Panc1 (cell line): ENCODE results near the gene IGF1. TPM values are rescaled to one million over a fixed set of nuclear protein-coding genes. Genes with fewer than 3 reads are reported as not detected.

ENCODE experiments used
- ATAC-seq: fragments of 200-7000 bp; cut with Tn5 transposase; 2 replicates; pipeline ENCODE4 v1.9.1; 2020; ENCODE audit warnings: mild to moderate bottlenecking, moderate library complexity
- BruUV-seq: library from RNA; stranded (reverse); fragments of 400-500 nt; replicated peaks from 2 replicates; lab custom pipeline; 2021; lab: Mats Ljungman, UMichigan
- CTCF ChIA-PET: fragments of 300-600 bp; sonication (Branson Sonifier 250); formaldehyde crosslinking; loops from one replicate; lab custom pipeline; 2022; ENCODE audit warnings: antibody characterized with exemption; lab: Charles Lee
- POLR2A ChIA-PET: fragments of 300-600 bp; sonication (Branson Sonifier 250); formaldehyde crosslinking; loops from one replicate; lab custom pipeline; 2022; ENCODE audit warnings: antibody characterized with exemption; lab: Charles Lee
- DNase-seq: peaks from one replicate; pipeline ENCODE4 v3.0.0-alpha.2; 2010; ENCODE audit warnings: low read depth, low spot score
- H3K27ac ChIP-seq: 2 replicates; pipeline ENCODE4 v1.5.1; 2011; ENCODE audit warnings: mild to moderate bottlenecking, low read length, inconsistent platforms
- H3K27me3 ChIP-seq: fragments of 200-500 bp; sonication (Bioruptor generic); 2 replicates; pipeline ENCODE4 v1.6.0; 2014; ENCODE audit warnings: low read length, inconsistent platforms; ENCODE audit not compliant: control insufficient read depth, insufficient read depth
- H3K36me3 ChIP-seq: fragments of 200-500 bp; sonication (Bioruptor generic); 2 replicates; pipeline ENCODE4 v1.5.1; 2014; ENCODE audit warnings: inconsistent platforms, mild to moderate bottlenecking, low read length, moderate library complexity; ENCODE audit not compliant: control insufficient read depth, insufficient read depth
- H3K4me1 ChIP-seq: 2 replicates; pipeline ENCODE4 v1.5.1; 2011; ENCODE audit warnings: inconsistent platforms, mild to moderate bottlenecking, low read length, moderate library complexity; ENCODE audit not compliant: control insufficient read depth, insufficient read depth
- H3K4me3 ChIP-seq, 2 experiments: 2 replicates each; pipeline ENCODE4 v1.5.1; 2011 to 2012; ENCODE audit warnings: low read depth in 2 of 2, low read length in 2 of 2, mild to moderate bottlenecking in 2 of 2, inconsistent platforms in 1 of 2, moderate library complexity in 1 of 2
- H3K9me3 ChIP-seq: fragments of 200-500 bp; sonication (Bioruptor generic); 2 replicates; pipeline ENCODE4 v1.5.1; 2014; ENCODE audit warnings: low read depth, mild to moderate bottlenecking, inconsistent platforms, low read length, moderate library complexity; ENCODE audit not compliant: control insufficient read depth, insufficient read depth
- POLR2AphosphoS5 ChIP-seq: IDR thresholded peaks from 2 replicates; pipeline ENCODE4 v1.6.1; 2012; ENCODE audit warnings: mild to moderate bottlenecking, low read depth, low read length, moderate library complexity
- SIN3A ChIP-seq: IDR thresholded peaks from 2 replicates; pipeline ENCODE4 v1.6.1; 2012; ENCODE audit warnings: low read depth, mild to moderate bottlenecking, low read length, moderate library complexity, borderline replicate concordance; ENCODE audit not compliant: insufficient read depth
- TCF7L2 ChIP-seq: IDR thresholded peaks from 2 replicates; pipeline ENCODE4 v1.6.1; 2011; ENCODE audit warnings: mild to moderate bottlenecking, low read depth, low read length, inconsistent platforms
- in situ Hi-C: cut with HindIII; loops from 2 replicates; pipeline ENCODE4 v1.10.0; 2016; ENCODE audit warnings: low sequenced_read_pairs, low pct_unique_long_range_greater_than_20kb
- intact Hi-C: fragments of 100-400 bp; cut with micrococcal nuclease; formaldehyde crosslinking; loops from one replicate; pipeline ENCODE4 v1.10.0; 2022; ENCODE audit not compliant: unreplicated experiment
- total RNA-seq: library from RNA; stranded (reverse); gene quantifications from one replicate; pipeline ENCODE4 v1.2.1, GENCODE V29; 2021; ENCODE audit not compliant: unreplicated experiment
- TF ChIP-seq, protein P1 (sequence below): fragments of 450-650 bp; IDR thresholded peaks from 2 replicates; pipeline ENCODE4 v1.5.1; 2017; ENCODE audit warnings: mild to moderate bottlenecking
- TF ChIP-seq, protein P2 (sequence below), 2 experiments: IDR thresholded peaks; 2 replicates each; pipeline ENCODE4 v1.6.1; 2011 to 2012; ENCODE audit warnings: low read depth in 2 of 2, control low read depth in 1 of 2, low read length in 1 of 2, mild to moderate bottlenecking in 1 of 2, moderate library complexity in 1 of 2; ENCODE audit not compliant: insufficient read depth in 1 of 2

IGF1 gene
- total RNA-seq, 1 experiment from 2014 or later: not detected

DNA sequence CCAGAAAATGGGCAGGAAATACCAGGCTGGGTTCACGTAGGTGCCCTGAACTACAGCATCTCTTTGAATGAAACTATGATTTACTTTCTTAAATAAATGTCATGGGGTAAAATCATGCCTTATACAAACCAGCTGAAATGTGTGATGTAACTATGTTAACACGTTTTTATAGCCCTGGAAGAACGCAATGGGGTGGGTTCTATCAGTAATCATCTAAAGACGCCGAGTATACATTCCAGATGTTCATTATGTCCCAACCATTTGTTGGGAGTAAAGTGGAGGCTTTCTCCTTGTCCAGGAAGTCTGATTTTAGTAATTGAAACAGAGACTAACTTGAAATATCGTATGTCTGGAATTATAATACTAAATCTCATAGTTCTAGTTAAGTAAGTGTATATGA, 16.2 kb upstream of the IGF1 start:
- intact Hi-C loops: no loop called here
- POLR2A ChIA-PET: no interaction called here
- ATAC-seq (no peak), DNase-seq (no peak)
- H3K27me3 ChIP-seq: no peaks in the 10 kb centered on the region
- no peaks in the 10 kb centered on the region for H3K36me3 ChIP-seq
- TF ChIP-seq, protein P1, sequence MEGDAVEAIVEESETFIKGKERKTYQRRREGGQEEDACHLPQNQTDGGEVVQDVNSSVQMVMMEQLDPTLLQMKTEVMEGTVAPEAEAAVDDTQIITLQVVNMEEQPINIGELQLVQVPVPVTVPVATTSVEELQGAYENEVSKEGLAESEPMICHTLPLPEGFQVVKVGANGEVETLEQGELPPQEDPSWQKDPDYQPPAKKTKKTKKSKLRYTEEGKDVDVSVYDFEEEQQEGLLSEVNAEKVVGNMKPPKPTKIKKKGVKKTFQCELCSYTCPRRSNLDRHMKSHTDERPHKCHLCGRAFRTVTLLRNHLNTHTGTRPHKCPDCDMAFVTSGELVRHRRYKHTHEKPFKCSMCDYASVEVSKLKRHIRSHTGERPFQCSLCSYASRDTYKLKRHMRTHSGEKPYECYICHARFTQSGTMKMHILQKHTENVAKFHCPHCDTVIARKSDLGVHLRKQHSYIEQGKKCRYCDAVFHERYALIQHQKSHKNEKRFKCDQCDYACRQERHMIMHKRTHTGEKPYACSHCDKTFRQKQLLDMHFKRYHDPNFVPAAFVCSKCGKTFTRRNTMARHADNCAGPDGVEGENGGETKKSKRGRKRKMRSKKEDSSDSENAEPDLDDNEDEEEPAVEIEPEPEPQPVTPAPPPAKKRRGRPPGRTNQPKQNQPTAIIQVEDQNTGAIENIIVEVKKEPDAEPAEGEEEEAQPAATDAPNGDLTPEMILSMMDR: no peak
- TF ChIP-seq TCF7L2 (no peak), SIN3A (no peak), POLR2AphosphoS5 (no peak)
- TF ChIP-seq, protein P2, sequence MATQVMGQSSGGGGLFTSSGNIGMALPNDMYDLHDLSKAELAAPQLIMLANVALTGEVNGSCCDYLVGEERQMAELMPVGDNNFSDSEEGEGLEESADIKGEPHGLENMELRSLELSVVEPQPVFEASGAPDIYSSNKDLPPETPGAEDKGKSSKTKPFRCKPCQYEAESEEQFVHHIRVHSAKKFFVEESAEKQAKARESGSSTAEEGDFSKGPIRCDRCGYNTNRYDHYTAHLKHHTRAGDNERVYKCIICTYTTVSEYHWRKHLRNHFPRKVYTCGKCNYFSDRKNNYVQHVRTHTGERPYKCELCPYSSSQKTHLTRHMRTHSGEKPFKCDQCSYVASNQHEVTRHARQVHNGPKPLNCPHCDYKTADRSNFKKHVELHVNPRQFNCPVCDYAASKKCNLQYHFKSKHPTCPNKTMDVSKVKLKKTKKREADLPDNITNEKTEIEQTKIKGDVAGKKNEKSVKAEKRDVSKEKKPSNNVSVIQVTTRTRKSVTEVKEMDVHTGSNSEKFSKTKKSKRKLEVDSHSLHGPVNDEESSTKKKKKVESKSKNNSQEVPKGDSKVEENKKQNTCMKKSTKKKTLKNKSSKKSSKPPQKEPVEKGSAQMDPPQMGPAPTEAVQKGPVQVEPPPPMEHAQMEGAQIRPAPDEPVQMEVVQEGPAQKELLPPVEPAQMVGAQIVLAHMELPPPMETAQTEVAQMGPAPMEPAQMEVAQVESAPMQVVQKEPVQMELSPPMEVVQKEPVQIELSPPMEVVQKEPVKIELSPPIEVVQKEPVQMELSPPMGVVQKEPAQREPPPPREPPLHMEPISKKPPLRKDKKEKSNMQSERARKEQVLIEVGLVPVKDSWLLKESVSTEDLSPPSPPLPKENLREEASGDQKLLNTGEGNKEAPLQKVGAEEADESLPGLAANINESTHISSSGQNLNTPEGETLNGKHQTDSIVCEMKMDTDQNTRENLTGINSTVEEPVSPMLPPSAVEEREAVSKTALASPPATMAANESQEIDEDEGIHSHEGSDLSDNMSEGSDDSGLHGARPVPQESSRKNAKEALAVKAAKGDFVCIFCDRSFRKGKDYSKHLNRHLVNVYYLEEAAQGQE (IDR thresholded peaks at IDR 0.05; ENCODE audit: insufficient read depth in 1 of 2, low read depth in 2 of 2, low read length in 1 of 2): no peak
- H3K4me1 ChIP-seq: no peaks in the 10 kb centered on the region
- in situ Hi-C loops: no loop called here
- no TSS peak for BruUV-seq
- H3K27ac ChIP-seq: no peak overlapping the region
- no peaks in the 10 kb centered on the region for H3K9me3 ChIP-seq
- H3K4me3 ChIP-seq: no peak overlapping the region
- CTCF ChIA-PET: no interaction called here

DNA sequence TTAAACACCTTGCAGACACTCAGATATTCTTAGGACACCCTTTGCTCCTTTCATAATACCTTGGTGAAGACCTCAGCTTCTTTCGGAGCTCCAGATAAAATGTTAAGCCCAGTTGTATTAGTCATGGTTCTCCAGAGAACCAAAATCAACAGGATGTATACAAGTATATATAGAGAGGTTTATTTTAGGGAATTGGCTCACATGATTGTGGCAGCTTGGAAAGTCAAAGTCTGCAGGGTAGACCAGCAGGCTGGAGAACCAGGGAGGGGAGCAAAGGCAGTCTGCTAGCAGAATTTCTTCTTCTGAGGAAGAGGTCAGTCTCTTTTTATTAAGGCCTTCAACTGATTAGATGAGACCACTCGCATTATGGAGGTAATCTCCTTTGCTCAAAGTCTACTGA, 6.9 kb upstream of the IGF1 start:
- POLR2A ChIA-PET: no interaction called here
- Histone ChIP-seq H3K4me3 (no peak overlapping the region), H3K36me3 (no peaks in the 10 kb centered on the region), H3K27ac (no peak overlapping the region), H3K4me1 (no peaks in the 10 kb centered on the region), H3K27me3 (no peaks in the 10 kb centered on the region), H3K9me3 (no peaks in the 10 kb centered on the region)
- no TSS peak for BruUV-seq
- intact Hi-C loops: loop anchor here (10.0 kb wide), 1 partner anchor 542 kb away; no protein-coding TSS in a partner anchor
- no peak for DNase-seq
- in situ Hi-C loops: no loop called here
- no peak for TF ChIP-seq TCF7L2
- TF ChIP-seq, protein P2 (IDR thresholded peaks at IDR 0.05; ENCODE audit: insufficient read depth in 1 of 2, low read depth in 2 of 2, low read length in 1 of 2): no peak
- TF ChIP-seq POLR2AphosphoS5: no peak
- ATAC-seq: no peak
- CTCF ChIA-PET: no interaction called here
